ENCODE results near the gene NAALADL2.

The NAALADL2 gene

DNA sequence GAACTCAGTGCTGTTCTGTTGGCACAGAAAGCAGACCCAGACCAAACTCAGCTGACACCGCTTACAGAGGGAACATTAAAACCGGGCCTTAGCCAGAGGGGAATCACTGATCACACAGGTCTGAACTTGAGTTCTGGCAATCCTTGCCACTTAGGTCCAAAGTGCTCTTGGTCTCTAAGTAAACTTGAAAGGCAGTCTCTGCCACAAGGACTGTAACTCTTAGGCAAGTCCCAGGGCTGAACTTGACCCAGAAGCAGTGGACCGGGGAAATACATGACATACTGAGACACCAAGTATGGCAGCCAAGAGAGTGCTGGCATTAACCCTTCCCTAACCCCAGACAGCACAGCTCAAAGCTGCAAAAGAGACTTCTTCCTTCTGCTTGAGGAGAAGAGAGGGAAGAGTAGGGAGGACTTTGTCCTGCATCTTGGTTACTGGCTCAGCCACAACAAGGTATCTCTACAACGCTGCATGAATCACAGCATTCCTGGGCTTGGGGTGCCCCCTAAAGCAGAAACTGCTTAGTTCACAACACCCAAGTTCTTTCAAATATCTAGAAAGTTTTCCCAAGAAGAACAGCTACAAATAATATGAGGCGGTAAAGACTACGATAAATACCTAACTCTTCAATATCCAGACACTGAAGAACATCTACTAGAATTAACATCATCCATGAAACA, 32.5 kb downstream of the NAALADL2 start:
- DNase-seq, result no peak

DNA sequence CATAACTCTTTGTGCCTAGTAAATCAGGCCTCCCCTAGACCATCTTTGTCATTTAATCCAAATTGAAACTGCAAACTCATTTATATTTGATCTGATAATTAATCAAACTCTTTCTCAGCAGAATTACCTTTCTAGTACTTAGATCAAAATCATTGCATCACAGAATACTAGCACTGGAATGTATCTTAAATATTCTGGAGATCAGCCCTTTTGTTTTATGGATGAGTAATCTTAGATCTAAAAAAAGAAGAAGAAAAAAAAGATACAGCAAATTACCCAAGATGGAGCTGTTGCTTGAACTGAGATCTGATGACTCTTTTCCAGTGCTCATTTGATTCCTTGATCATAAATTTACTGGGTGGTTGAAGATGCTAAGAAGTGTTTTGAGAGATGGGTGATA, 47.9 kb downstream of the NAALADL2 start:
- no peak for DNase-seq

DNA sequence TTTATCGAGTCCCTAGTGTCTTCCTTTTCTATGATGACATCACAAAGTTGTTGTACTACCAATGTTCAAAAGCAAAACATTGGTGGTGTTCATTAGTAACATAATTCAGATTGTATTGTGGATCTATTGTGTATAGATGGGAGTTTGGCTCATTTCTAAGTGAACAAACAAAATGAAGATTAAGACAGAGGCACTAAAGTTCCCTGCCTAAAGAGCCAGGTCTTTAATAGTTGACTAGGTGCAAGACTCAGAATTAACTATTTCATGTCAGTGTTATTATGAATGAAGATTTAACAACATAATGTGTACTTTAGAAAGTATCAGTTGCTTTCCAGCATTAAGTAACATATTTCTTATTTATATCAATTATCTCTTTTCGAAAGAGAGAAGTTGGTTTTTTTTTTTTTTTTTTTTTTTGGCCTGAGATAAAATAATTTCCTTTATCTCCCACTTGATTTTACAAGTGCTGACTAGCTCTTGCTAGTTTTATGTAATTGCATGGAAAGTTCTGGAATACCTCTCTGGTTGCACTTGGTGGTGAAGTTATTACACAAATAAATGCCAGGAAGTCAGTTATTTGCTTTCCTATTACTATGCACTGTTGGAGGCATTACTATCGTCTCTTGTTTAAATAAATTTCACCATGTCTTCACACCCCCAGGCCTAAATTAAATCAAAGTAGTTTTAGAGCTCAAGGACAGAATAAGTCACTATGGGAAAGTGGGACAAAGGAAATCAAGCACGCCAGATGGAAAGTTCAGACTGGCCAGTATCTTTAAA, 48.7 kb downstream of the NAALADL2 start:
- DNase-seq, result no peak

DNA sequence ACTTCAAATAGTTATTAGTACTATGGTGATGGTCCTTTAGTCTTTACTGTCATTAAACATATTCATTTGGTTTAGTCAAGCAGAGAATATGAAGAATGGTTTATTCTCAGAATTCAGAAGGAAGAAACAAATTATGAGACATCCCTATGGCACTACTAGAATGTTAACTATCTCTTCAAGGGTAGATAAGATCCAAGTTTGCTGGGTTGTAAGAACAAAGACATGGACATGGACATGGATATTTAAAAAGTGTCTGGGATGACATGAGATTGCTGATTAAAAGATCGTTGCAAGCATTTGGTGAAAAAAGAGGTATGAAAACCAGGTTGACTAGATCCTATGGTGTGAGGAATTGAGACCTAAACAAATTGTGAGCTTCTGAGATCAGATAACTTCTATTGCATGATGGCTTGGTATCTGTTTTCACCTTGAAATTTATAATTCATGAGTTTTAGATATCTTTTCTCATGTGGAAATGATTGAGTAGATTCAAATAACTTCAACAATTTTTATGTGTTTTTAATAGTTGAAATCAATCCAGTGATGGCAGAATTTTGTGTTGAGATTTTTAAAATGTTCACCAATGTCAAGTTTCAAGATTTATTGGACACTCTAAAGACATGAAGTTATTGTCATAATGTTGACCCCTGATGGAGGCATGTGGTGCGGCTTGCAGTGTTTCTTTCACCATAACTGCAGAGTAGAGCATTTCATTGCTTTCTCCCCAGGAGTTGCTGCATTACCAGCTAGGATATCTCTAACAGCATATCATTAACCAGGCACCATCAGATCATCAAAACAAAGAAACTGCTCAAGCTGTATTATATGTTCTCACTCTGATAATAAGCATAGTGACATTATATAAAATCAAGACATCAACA, 72.6 kb downstream of the NAALADL2 start:
- DNase-seq, result peak in 1 of 2 experiments; percentile 25

DNA sequence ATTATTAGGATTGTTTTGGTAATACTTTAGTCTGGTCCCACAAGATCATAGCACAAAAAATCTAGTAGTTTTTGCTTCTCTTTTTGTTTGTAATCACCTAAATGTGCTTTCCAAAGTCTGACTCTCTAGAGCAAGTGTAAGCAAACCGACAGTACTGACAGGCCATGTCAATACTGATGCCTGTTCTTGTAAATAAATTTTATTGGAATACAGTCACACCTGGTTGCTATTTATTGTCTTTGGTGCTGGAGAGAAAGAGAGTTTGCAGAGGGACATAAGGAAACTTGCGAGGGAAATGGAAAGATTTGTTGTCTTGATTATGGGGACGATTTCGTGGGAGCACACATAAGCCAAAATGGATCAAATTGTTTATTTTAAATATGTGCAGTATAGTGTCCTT, 77.5 kb downstream of the NAALADL2 start:
- DNase-seq, result no peak

DNA sequence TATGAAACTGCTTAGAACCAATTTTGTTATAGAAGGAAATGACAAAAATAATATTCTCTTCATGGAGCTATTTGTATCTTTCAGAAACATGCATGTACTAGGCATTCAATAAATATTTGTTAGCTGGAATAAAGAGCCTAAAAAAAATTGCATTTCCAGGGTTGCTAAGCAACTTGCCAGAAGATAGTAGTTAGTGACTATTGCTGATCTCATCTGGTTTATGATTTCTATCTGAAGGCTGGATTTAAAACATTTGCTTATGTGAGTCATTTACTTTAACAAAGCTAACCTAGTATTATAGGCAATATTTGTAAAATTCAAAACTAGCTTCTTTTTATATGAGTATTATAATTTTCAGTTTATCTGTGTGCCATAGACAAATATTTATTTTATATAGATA, 78.3 kb downstream of the NAALADL2 start:
- no peak for DNase-seq

DNA sequence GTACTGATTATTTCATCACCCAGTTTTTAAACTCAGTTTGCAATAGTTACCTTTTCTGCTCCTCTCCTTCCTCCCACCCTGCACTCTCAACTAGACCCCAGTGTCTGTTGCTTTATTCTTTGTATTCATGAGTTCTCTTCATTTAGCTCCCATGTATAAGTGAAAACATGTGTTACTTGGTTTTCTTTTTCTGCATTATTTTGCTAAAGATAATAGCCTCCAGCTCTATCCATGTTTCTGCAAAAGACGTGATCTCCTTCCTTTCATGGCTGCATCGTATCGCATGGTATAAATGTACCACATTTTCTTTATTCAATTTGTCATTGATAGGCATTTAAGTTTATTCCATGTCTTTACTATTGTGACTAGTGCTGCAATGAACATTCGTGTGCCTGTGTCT, 79.0 kb downstream of the NAALADL2 start:
- DNase-seq, result no peak

DNA sequence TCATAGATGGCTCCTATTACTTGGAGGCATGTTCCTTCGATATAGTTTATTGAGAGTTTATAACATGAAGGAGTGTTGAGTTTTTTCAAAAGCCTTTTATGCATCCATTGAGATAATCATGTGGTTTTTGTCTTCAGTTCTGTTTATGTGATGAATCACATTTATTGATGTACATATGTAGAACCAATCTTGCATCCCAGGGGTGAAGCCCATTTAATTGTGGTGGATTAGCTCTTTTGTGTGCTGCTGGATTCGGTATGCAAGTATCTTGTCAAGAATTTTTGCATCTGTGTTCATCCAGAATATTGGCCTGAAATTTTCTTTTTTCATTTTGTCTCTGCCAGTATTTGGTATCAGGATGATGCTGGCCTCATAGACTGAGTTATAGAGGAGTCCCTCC, 81.0 kb downstream of the NAALADL2 start:
- DNase-seq, result no peak

DNA sequence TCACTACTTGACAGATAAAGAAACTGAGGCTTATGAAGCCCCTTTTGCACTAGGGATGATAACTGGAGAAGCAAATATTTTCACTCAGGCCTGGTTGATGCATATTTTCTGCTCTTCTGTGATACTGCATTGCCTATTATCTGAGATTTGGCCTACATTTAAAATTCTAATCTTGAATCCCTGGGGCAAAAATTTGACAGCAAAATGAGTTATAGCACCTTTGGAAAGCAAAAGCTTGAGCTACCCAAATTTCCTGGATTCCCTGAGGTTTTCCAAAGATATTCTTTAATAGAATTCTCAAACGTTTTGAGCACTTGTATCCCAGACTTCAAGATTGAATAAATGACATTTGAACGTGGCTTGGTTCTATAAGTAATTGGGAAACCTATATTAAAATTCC, 86.1 kb downstream of the NAALADL2 start:
- no peak for DNase-seq

DNA sequence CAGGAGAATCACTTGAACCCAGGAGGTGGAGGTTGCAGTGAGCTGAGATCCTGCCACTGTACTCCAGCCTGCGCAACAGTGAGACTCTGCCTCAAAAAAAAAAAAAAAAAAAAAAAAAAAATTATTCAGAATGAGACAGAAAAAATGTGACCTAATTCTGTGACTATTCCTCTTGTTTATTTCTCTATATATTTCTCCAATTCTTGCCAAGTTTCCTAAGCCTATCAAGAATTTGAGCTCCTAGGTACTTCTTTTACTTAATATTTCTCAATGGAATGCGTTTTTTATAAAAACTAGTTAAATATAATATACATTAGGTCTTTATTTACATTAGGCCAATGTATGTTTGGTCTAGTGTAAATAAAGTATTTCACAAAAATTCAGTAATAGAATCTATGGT, 86.8 kb downstream of the NAALADL2 start:
- no peak for DNase-seq

DNA sequence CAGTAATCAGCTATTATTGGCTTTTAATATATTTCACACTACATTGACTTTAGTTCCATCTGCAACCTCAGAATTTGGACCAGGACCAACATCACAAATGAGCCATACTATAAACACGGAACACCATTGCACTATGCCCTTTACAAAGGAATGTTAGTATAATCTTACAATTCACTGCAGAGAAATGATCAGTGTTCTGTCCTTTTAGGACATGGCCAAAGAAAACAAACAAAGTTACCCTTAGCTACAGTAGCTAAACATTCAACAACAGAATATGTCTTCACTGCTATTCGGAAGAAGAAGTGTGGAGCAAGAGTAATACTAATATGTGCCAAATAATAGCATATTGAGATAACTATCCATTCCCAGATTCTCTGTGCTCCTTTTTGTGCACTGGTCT, 90.4 kb downstream of the NAALADL2 start:
- DNase-seq, result no peak

DNA sequence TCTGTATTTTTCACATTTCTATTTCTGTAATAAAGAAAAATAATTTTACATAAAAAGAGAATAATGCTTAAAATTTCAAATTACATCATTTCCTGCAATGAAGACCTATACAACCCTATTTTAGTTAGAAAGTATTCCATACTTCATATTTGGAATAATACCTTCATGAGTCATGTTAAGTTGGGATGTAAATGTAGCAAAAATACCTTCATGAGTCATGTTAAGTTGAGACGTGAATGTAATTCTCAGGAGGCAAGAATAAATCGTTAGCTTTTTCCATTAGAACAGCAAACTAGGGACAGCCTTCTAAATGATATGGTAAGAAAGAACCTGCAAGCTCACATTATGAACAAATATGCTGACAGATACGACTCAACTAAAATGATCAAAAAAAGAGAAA, 91.9 kb downstream of the NAALADL2 start:
- peak; percentile 42 to 69 for DNase-seq

DNA sequence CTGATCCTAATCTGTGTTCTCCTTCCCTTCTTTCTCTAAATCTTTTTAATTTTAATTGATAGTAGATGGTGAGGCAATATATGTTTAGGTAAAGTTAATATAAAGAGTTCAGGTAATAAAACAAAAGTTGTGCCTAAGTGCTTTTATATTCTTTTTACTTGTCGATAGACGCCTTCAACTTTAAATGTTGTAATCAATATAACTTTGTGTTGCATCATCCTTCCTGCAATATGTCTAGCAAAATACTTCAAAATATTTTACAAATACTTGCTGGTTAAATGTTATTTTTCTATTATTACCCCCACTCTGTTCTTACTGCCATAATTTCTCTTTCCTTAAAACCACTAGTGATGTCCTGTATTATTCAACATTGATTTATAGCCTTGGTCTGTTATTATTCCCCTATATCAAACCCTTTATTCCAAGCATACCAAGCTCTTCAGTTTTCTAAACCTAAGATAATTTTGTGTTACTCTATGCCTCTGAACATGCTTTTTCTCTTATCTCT, 92.4 kb downstream of the NAALADL2 start:
- no peak for DNase-seq

DNA sequence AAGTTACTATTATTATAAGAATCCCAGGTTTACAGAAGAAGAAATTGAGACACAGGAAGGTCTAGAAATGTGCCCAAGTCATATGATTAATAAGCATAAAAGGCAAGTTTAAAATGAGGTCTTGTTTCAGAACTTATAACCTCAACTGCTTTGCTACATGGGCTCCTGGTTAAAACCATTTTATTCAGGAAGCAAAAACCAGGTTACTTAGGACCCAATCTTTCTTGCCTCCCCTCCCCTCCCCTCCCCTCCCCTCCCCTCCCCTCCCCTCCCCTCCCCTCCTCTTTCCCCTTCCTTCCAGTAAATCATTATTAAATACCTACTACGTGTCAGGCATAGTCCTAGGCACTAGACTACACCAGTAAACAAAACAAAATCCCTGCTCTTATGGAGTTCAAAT, 93.9 kb downstream of the NAALADL2 start:
- DNase-seq, result no peak

DNA sequence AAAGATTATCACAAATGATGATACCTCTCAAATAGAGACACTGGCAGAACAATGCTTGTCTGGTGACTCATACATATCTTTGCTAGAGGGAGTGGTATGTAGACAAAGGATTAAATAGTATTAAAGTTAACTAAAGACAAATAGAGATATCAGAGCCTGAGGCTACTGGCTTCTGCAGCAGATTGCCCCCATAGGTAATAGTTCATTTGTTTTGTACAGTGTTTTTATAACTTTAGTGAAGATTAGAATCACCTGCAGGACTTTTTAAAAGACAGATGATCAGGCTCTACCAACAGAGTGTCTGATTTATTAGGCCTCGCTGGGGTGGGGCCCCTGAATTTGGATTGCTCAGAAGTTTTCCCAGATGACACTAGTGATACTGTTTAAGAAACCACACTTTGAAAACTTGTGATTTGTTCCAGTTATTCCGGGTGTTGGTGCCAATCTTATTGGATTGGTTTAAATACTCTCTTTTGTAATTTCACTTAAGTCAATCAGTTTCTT, 96.4 kb downstream of the NAALADL2 start:
- DNase-seq, result peak in 1 of 2 experiments; percentile 14

DNA sequence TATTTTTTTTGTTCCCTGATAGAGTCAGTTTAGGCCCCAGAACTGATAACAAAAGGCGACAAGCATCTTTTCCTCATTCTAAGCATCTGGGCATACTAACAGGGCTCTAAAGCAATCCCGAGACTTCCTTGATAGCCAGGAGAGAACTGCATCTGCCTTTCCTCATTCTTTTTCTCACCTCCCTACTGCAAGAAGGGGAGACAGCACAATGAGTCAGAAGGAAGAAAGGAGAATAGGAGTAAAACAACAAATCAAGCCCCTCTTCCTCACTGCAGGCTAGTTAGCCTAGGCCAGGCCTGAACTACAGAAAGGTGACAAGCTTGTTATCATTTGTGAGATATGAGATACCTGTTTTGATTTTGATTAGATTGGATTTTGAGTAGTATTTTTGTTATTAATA, 97.9 kb downstream of the NAALADL2 start:
- no peak for DNase-seq

DNA sequence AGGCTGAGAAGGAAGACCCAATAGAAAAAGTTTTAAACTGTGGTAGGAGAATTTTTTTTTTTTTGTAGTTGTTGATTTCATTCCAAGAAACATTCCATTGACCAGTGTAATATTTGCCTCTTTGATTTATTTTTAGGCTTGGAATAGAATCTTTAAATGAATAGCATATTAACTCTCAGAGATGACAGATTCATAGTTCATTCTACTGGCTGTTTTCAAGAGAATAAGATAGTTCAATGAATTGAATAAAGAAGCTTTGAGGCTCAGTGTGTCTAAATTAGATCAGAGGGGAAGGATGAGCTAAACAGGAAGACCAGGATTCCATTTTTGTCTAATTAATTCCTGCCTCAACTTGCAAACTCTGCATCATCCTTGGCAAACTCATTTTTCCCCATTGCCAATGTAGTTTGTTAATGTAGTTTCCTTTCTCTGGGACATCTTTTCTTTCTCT, 98.4 kb downstream of the NAALADL2 start:
- no peak for DNase-seq

DNA sequence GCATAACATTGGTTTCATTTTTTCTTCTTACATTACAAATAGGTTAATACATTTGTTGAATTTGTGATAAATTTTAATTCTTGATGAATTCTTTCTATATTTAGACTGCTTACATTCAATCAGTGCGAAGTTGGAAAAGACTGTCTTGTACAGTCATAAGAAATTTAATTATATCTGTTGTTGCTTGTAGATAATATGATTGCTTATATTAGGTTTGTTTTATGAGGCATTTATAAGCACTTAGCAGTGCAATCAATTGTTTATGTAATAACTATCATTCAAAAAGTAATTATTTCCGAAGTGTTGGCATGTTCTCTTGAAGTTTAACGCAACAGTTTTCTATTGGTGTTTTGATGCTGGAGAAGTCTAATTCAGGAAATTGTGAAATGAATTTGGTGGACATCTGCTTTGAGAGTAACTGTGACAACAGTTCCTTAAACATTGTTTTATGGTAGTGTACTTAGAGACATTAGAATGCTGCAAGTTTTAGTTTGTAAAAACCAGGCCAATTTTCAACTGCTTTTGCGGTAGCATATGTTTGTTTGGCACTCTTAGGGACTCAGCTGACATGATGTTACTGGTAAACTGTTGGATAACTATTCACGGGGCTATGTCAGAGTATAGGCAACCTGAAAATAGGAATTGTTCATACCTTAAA, 99.7 kb downstream of the NAALADL2 start:
- DNase-seq, result no peak

DNA sequence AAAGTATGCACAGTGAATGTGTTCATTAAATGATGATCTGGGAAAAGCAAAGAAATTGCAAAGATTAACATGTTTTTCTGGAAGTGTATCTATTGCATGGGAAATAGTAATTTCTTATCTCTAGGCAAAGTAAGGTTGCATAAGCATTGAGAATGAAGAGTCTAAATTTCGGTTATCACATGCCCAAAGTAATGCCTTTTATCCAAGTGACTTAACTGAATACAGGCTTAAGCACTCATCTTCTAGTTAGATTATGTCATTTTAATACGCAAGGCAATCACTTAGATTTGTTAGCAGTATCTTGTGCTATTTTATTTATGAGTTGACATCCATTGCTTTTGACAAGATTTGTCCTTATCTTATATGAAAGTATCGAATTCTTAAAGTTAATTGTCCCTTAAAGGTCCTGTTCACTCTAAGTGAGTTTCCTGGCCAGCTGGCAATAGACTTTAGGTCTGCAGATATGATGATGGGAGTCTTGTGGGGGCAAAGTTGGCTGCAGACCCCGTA, 100.5 kb downstream of the NAALADL2 start:
- no peak for DNase-seq

DNA sequence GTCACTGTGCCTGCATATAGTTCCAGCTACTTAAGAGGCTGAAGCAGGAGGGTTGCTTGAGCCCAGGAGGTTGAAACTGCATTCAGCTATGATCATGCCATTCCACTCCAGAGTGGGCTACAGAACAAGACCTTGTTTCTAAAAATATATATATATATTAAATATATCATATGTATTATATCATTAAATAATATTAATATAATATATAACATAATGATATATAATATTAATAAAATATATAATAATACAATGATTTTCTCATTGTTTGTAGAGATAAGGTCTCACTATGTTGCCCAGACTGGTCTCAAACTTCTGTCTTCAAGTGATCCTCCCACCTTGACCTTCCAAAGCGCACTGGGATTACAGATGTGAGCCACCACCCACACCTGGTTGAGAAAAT, 101.8 kb downstream of the NAALADL2 start:
- DNase-seq, result no peak

DNA sequence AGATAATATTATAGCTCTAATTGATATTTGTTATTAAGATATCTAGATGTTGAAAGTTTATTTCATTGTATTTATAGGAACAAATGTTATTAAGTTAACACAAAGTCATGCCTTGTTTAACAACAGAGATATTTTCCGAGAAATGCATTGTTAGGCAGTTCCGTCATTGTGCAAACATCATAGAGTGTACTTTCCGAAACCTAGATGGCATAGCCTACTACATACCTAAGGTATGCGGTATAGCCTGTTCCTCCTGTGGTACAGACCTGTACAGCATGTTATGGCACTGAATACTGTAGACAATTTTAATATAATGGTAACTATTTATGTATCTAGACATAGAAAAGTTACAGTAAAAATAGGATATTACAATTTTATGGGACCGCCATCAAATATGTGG, 114.3 kb downstream of the NAALADL2 start:
- no peak for DNase-seq

DNA sequence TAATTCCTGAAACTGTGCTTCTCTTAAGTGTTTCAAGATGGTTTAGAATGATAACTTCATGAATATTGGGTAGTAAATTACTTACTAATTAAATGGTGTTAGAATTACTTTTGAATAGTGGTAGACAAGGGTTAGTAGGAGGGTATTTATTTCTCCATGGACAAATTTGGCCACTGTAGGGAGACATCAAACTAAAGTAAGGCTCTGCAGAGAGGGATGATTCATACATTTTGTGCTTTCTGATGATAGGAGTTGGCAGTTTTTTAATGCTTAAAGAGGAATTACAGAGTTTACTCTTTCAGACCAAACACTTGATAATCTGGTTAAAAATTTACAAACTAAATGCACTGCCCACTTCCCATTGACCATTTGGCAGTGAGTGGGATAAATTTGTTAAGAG, 127.6 kb downstream of the NAALADL2 start:
- no peak for DNase-seq

Data from SW 1271 (cell line).